OCI-LY3 (cell line): ENCODE measurements around the gene CLEC2D.

Experiments
- H2AFZ ChIP-seq: fragments of 200-600, 300-600 bp; shearing (Covaris generic); 2 replicates; pipeline ENCODE4 v1.6.0; 2014; ENCODE audit warnings: antibody characterized with exemption, low read depth, low read length
- H3K27ac ChIP-seq: fragments of 200-600, 300-600 bp; sonication (generic); 2 replicates; pipeline ENCODE4 v1.5.1; 2014; ENCODE audit warnings: mild to moderate bottlenecking, low read length, moderate library complexity, mixed read lengths
- H3K27me3 ChIP-seq: fragments of 200-600, 300-600 bp; sonication (generic); 2 replicates; pipeline ENCODE4 v1.6.1; 2014; ENCODE audit warnings: low read depth, low read length, mixed read lengths
- H3K36me3 ChIP-seq: fragments of 200-600, 300-600 bp; sonication (generic); replicated peaks from 2 replicates; pipeline ENCODE3; 2014; ENCODE audit warnings: low read depth, low read length, mixed read lengths
- H3K4me1 ChIP-seq: fragments of 300-600, 200-600 bp; sonication (generic); 2 replicates; pipeline ENCODE4 v1.6.1; 2014; ENCODE audit warnings: low read length, mixed read lengths
- H3K4me2 ChIP-seq: fragments of 200-600, 300-600 bp; sonication (generic); 2 replicates; pipeline ENCODE4 v1.6.1; 2014; ENCODE audit warnings: low read length, mixed read lengths
- H3K4me3 ChIP-seq: fragments of 300-600, 200-600 bp; sonication (generic); 2 replicates; pipeline ENCODE4 v1.5.1; 2014; ENCODE audit warnings: antibody characterized with exemption, mild to moderate bottlenecking, low read length, moderate library complexity
- H3K79me2 ChIP-seq: fragments of 300-600, 200-600 bp; shearing (Covaris generic); 2 replicates; pipeline ENCODE4 v1.6.1; 2014; ENCODE audit warnings: mild to moderate bottlenecking, low read length, mixed read lengths
- H3K9ac ChIP-seq: fragments of 300-600, 200-600 bp; shearing (Covaris generic); 2 replicates; pipeline ENCODE4 v1.6.0; 2014; ENCODE audit warnings: mild to moderate bottlenecking, low read length, moderate library complexity
- H3K9me3 ChIP-seq: fragments of 200-600, 300-600 bp; shearing (Covaris generic); 2 replicates; pipeline ENCODE4 v1.6.1; 2014; ENCODE audit warnings: low read length, mixed read lengths; ENCODE audit not compliant: insufficient read depth
- H4K20me1 ChIP-seq: fragments of 200-600, 300-600 bp; sonication (generic); 2 replicates; pipeline ENCODE4 v1.6.1; 2016; ENCODE audit warnings: low read length, mixed read lengths; ENCODE audit not compliant: insufficient read depth
- EZH2phosphoT487 ChIP-seq: fragments of 200-600 bp; shearing (Covaris generic); IDR thresholded peaks from 2 replicates; pipeline ENCODE4 v1.6.1; 2018; ENCODE audit warnings: antibody characterized with exemption, mixed run types, low read depth
- TF ChIP-seq, protein P1 (sequence below): fragments of 200-600, 300-600 bp; sonication (generic); IDR thresholded peaks from 2 replicates; pipeline ENCODE4 v1.5.1; 2014; ENCODE audit warnings: antibody characterized with exemption, low read length, low read depth

The CLEC2D gene

DNA sequence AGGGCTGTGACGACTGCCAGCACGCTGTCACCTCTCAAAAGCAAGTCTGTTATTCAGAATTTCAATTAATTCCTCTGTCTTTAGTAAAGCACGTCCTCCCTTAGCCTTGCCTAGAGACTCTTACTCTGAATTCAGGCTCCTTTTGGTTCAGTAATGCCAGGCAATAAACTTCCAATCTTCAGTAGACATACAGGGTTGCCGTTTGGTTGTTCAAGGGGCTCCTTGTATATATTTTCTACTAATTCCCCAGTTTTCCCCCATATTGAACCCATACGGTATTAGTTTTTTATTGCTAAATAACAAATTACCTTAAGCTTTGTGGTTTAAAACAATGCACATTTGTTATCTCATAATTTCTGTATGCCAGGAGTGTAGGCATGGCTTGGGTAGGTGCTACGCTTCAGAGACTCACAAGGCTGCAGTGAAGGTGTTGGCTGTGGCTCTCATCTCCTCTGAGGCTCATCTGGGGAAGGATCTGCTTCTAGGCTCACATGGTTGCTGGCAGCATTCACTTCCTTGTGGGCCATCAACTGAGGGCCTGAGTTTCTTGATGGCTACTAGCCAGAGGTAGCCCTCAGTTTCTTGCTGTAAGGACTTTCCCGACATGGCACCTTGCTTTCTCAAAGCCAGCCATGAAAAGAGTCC, 70.7 kb downstream of the CLEC2D start:
- Histone ChIP-seq H3K4me1 (peaks cover 85% of the 10 kb centered on the region), H3K9ac (no peak overlapping the region), H3K9me3 (no peaks in the 10 kb centered on the region), H3K27me3 (no peaks in the 10 kb centered on the region), H3K79me2 (peaks cover 68% of the 10 kb centered on the region), H4K20me1 (no peaks in the 10 kb centered on the region), H3K4me3 (no peak overlapping the region), H3K27ac (no peak overlapping the region), H3K36me3 (no peaks in the 10 kb centered on the region), H2AFZ (no peak overlapping the region), H3K4me2 (peak overlapping the region; percentile 2; the same call in 1 of the 2 replicates)
- TF ChIP-seq, protein P1, sequence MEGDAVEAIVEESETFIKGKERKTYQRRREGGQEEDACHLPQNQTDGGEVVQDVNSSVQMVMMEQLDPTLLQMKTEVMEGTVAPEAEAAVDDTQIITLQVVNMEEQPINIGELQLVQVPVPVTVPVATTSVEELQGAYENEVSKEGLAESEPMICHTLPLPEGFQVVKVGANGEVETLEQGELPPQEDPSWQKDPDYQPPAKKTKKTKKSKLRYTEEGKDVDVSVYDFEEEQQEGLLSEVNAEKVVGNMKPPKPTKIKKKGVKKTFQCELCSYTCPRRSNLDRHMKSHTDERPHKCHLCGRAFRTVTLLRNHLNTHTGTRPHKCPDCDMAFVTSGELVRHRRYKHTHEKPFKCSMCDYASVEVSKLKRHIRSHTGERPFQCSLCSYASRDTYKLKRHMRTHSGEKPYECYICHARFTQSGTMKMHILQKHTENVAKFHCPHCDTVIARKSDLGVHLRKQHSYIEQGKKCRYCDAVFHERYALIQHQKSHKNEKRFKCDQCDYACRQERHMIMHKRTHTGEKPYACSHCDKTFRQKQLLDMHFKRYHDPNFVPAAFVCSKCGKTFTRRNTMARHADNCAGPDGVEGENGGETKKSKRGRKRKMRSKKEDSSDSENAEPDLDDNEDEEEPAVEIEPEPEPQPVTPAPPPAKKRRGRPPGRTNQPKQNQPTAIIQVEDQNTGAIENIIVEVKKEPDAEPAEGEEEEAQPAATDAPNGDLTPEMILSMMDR = no peak
- TF ChIP-seq EZH2phosphoT487 = no peak

DNA sequence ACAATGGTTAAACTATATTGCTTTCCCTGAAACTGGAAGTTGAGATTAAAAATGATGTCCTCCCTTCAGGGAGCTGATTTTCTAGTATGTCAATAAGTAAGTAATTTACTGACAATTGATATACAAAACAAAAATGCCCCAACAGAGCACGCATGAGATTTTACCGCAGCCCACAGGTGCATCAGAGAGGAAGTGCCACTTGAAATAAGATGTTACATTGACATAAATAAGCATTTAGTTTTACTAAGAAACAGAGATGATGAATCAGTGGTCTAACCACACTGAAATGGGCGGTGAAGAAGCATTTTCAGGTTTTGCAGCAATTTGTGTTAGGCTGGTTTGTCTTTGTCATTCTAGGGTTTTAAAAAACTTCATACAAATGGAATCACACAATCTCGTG, 72.2 kb downstream of the CLEC2D start:
- peak overlapping the region; percentile 79 for H3K27ac ChIP-seq
- H3K9me3 ChIP-seq = no peaks in the 10 kb centered on the region
- H3K79me2 ChIP-seq = peaks cover 55% of the 10 kb centered on the region
- TF ChIP-seq EZH2phosphoT487 = peak; percentile 83
- TF ChIP-seq, protein P1 = no peak
- H4K20me1 ChIP-seq = no peaks in the 10 kb centered on the region
- H3K27me3 ChIP-seq = no peaks in the 10 kb centered on the region
- H2AFZ ChIP-seq = no peak overlapping the region
- H3K36me3 ChIP-seq = no peaks in the 10 kb centered on the region
- peak overlapping the region; percentile 68 for H3K4me3 ChIP-seq
- H3K4me1 ChIP-seq = peaks cover 73% of the 10 kb centered on the region
- peak overlapping the region; percentile 86 for H3K4me2 ChIP-seq
- peak overlapping the region; percentile 66 for H3K9ac ChIP-seq

DNA sequence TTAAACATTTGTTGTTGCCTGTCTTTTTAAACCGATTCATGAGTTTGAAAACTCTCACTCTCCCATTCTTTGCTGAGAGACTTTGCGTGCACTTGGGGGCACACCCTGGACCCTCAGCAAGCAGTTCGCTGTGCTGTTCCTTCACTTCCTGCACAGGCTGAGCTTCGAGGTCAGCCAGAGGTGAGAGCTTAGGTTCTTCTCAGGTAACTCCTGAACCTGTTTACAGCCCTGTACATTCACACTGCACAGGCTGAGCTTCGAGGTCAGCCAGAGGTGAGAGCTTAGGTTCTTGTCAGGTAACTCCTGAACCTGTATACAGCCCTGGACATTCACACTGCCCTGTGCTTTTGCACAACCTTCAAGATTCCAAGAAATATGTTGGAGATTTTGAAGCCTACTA, 73.1 kb downstream of the CLEC2D start:
- Histone ChIP-seq H2AFZ (peak overlapping the region; percentile 11; the same call in 1 of the 2 replicates), H3K9me3 (no peaks in the 10 kb centered on the region), H3K4me3 (peak overlapping the region; percentile 68), H3K9ac (peak overlapping the region; percentile 66), H3K4me2 (peak overlapping the region; percentile 86), H3K36me3 (no peaks in the 10 kb centered on the region), H4K20me1 (no peaks in the 10 kb centered on the region), H3K4me1 (peaks cover 65% of the 10 kb centered on the region), H3K27me3 (no peaks in the 10 kb centered on the region), H3K79me2 (peaks cover 50% of the 10 kb centered on the region), H3K27ac (peak overlapping the region; percentile 79)
- no peak for TF ChIP-seq EZH2phosphoT487
- TF ChIP-seq, protein P1 = no peak

DNA sequence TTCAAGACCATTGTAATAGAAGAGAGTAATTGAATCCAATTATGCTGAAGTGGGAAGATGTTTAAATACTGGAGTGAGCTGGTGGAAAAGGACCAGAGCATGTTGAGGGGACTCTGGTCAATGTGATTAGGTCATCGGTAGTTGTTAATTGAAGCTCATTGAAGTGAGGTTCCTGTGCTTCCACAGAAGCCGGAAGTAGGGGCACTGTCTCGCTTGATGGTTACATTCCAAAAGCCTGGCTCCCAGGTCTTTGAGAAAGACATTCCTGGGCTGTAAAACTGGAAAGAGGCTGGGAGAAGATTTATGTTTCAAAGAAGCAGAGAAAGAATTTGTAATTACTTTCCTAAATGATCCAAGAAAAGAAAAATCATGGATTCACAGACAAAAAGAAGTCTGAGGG, 75.7 kb downstream of the CLEC2D start:
- no peak overlapping the region for H2AFZ ChIP-seq
- H3K9ac ChIP-seq = no peak overlapping the region
- no peak overlapping the region for H3K4me3 ChIP-seq
- no peak overlapping the region for H3K27ac ChIP-seq
- no peaks in the 10 kb centered on the region for H4K20me1 ChIP-seq
- peaks cover 30% of the 10 kb centered on the region for H3K79me2 ChIP-seq
- no peaks in the 10 kb centered on the region for H3K27me3 ChIP-seq
- TF ChIP-seq EZH2phosphoT487 = no peak
- TF ChIP-seq, protein P1 = no peak
- peaks cover 51% of the 10 kb centered on the region for H3K4me1 ChIP-seq
- H3K4me2 ChIP-seq = peak overlapping the region; percentile 7; the same call in 1 of the 2 replicates
- H3K36me3 ChIP-seq = no peaks in the 10 kb centered on the region
- H3K9me3 ChIP-seq = no peaks in the 10 kb centered on the region
